ENCODE measurements around the gene HOXD1.

- TF ChIP-seq CTCF (conservative IDR thresholded peaks at IDR 0.05 in 1 of 2, IDR thresholded peaks at IDR 0.05 in 1 of 2; ENCODE audit: low read depth in 1 of 2, low read length in 2 of 2) (no peak), EZH2 (IDR thresholded peaks at IDR 0.05; ENCODE audit: low read length, missing control alignments) (peak; percentile 61)
These were observed 41.2 kb upstream of the HOXD1 start for GRCh38 chr2:176147210-176147799.

Data from fibroblast of lung (primary cell).